ENCODE data around the gene WASF3.

- no peak for TF ChIP-seq POLR2A (IDR thresholded peaks at IDR 0.05)
- no peak for TF ChIP-seq CTCF (IDR thresholded peaks at IDR 0.05)
Measured at GRCh38 chr13:26599403-26599802, 41.9 kb downstream of the WASF3 start.
